Activated CD8-positive, alpha-beta memory T cell treated with anti-CD3 and anti-CD28 coated beads, Interleukin-2, amount 50 U/mL, for 1 hour (primary cell): ENCODE measurements around the gene NSUN2.
"Not testable (repeated sequence)": the region's sequence is repeated elsewhere in the genome, so short reads cannot be mapped to it uniquely, and the experiment has no call there.

Experiments used
- DNase-seq: peaks from one replicate; pipeline ENCODE4 v3.0.0-alpha.2; 2020; ENCODE audit errors: extremely low read depth

NSUN2 gene

GRCh38 chr5:6583049-6583880 is 49.6 kb downstream of the NSUN2 start:
- no peak for DNase-seq

- no peak for DNase-seq
Observed at GRCh38 chr5:6582507-6583048, 50.3 kb downstream of the NSUN2 start.

- no peak for DNase-seq
Observed at GRCh38 chr5:6581559-6582426, 51.1 kb downstream of the NSUN2 start.

- no peak for DNase-seq
Observed at GRCh38 chr5:6581090-6581489, 51.8 kb downstream of the NSUN2 start.

GRCh38 chr5:6579535-6579934 is 53.3 kb downstream of the NSUN2 start:
- no peak for DNase-seq

- no peak for DNase-seq
Observed at GRCh38 chr5:6578676-6579343, 54.0 kb downstream of the NSUN2 start.

GRCh38 chr5:6576861-6577501 is 55.9 kb downstream of the NSUN2 start:
- no peak for DNase-seq

- DNase-seq, result no peak
Observed at GRCh38 chr5:6574537-6575245, 58.2 kb downstream of the NSUN2 start.

GRCh38 chr5:6574111-6574510 is 58.7 kb downstream of the NSUN2 start:
- DNase-seq, result no peak

- DNase-seq, result no peak
Observed at GRCh38 chr5:6573651-6574101, 59.2 kb downstream of the NSUN2 start.

GRCh38 chr5:6572825-6573380 is 59.9 kb downstream of the NSUN2 start:
- DNase-seq, result no peak

- no peak for DNase-seq
Observed at GRCh38 chr5:6572086-6572824, 60.6 kb downstream of the NSUN2 start.

GRCh38 chr5:6571607-6572006 is 61.2 kb downstream of the NSUN2 start:
- not testable (repeated sequence) for DNase-seq

GRCh38 chr5:6570530-6570929 is 62.3 kb downstream of the NSUN2 start:
- DNase-seq, result no peak

- DNase-seq, result no peak
Observed at GRCh38 chr5:6568889-6569288, 64.0 kb downstream of the NSUN2 start.

GRCh38 chr5:6568383-6568782 is 64.5 kb downstream of the NSUN2 start:
- no peak for DNase-seq

- no peak for DNase-seq
Observed at GRCh38 chr5:6567835-6568234, 65.0 kb downstream of the NSUN2 start.

- DNase-seq, result no peak
Observed at GRCh38 chr5:6567068-6567467, 65.8 kb downstream of the NSUN2 start.

- no peak for DNase-seq
Observed at GRCh38 chr5:6565492-6565891, 67.4 kb downstream of the NSUN2 start.
